HepG2 (cell line): ENCODE measurements around the gene DUSP8. TPM values are rescaled to one million over a fixed set of nuclear protein-coding genes. Genes with fewer than 3 reads are reported as not detected.

Source experiments
- ATAC-seq: fragments of 200-7000 bp; cut with Tn5 transposase; 3 replicates; pipeline ENCODE4 v1.9.1; 2020; ENCODE audit warnings: mild to moderate bottlenecking, moderate library complexity
- BruUV-seq: library from RNA; stranded (reverse); fragments of 400-500 nt; replicated peaks from 2 replicates; lab custom pipeline; 2021; lab: Mats Ljungman, UMichigan
- CTCF ChIA-PET: fragments of 300-600 bp; formaldehyde crosslinking; extraction: SDS; loops from one replicate; lab custom pipeline; 2021; ENCODE audit warnings: low total read pairs, inconsistent platforms, low intra/inter-chr PET ratio; lab: Yijun Ruan, JAX
- POLR2A ChIA-PET: fragments of 350-600 bp; sonication (Branson Sonifier 250); formaldehyde crosslinking; loops from one replicate; lab custom pipeline; 2020; ENCODE audit warnings: antibody characterized with exemption, inconsistent platforms; lab: Yijun Ruan, JAX
- DNase-seq: peaks from one replicate; pipeline ENCODE4 v3.0.0-alpha.2; 2015; ENCODE audit warnings: low spot score
- FAIRE-seq: peaks from 3 replicates; lab custom pipeline; 2011; peaks lifted over from hg19 to GRCh38; lab: Jason Lieb, UNC
- H2AFZ ChIP-seq: one replicate; pipeline ENCODE4 v1.6.1; 2011; ENCODE audit warnings: low read length, inconsistent platforms
- H3K27ac ChIP-seq: fragments of 300-600 bp; 3 replicates; pipeline ENCODE4 v1.8.0; 2011; ENCODE audit warnings: mixed run types, mild to moderate bottlenecking, mixed read lengths, low read length, inconsistent platforms; ENCODE audit not compliant: insufficient read depth; ENCODE audit errors: extremely low read length
- H3K27me3 ChIP-seq, 2 experiments: fragments of 200-600 bp in 1 of 2; 2 replicates in 1 of 2; 3 replicates in 1 of 2; pipeline versions ENCODE4 v1.6.0 to v1.8.0; 2011; ENCODE audit warnings: low read length in 2 of 2, mild to moderate bottlenecking in 2 of 2, moderate library complexity in 2 of 2, inconsistent platforms in 1 of 2; ENCODE audit not compliant: insufficient read depth in 2 of 2, control insufficient read depth in 1 of 2
- H3K36me3 ChIP-seq, 2 experiments: fragments of 200-600 bp in 1 of 2; replicated peaks in 1 of 2; 2 replicates in 1 of 2; 3 replicates in 1 of 2; pipeline versions ENCODE4 v1.5.1 to v1.8.0; 2011; ENCODE audit warnings: low read length in 2 of 2, inconsistent platforms in 1 of 2; ENCODE audit not compliant: insufficient read depth in 2 of 2, control insufficient read depth in 1 of 2
- H3K4me1 ChIP-seq: 2 replicates; pipeline ENCODE4 v1.5.1; 2012; ENCODE audit warnings: low read length, inconsistent platforms; ENCODE audit not compliant: insufficient read depth
- H3K4me2 ChIP-seq: 2 replicates; pipeline ENCODE4 v1.6.0; 2011; ENCODE audit warnings: low read depth, low read length, inconsistent platforms
- H3K4me3 ChIP-seq, 3 experiments: fragments of 200-600 bp in 1 of 3; sonication (generic), shearing (Covaris generic) in 1 of 3; replicated peaks in 1 of 3; 2 replicates each; pipeline ENCODE4 v1.5.1; 2011 to 2016; ENCODE audit warnings: low read length in 3 of 3, inconsistent platforms in 2 of 3, low read depth in 2 of 3, mild to moderate bottlenecking in 2 of 3, control low read depth in 1 of 3, mixed read lengths in 1 of 3; ENCODE audit not compliant: insufficient read depth in 1 of 3
- H3K79me2 ChIP-seq: one replicate; pipeline ENCODE4 v1.6.1; 2011; ENCODE audit warnings: low read length, inconsistent platforms; ENCODE audit not compliant: insufficient read depth
- H3K9ac ChIP-seq: 2 replicates; pipeline ENCODE4 v1.6.0; 2011; ENCODE audit warnings: mild to moderate bottlenecking, low read depth, low read length, inconsistent platforms; ENCODE audit not compliant: insufficient read depth
- H3K9me3 ChIP-seq: 2 replicates; pipeline ENCODE4 v1.5.1; 2012; ENCODE audit warnings: mild to moderate bottlenecking, low read length
- H4K20me1 ChIP-seq: 2 replicates; pipeline ENCODE4 v1.6.0; 2011; ENCODE audit warnings: inconsistent platforms, mild to moderate bottlenecking, low read length, moderate library complexity; ENCODE audit not compliant: insufficient read depth
- GABPA ChIP-seq, 2 experiments: IDR thresholded peaks; 2 replicates each; pipeline ENCODE4 v1.6.1; 2011 to 2016; ENCODE audit warnings: low read depth in 2 of 2, low read length in 1 of 2, missing biosample characterization in 1 of 2, missing genetic modification characterization in 1 of 2
- KAT2B ChIP-seq: fragments of 150-350 bp; IDR thresholded peaks from 2 replicates; pipeline ENCODE4 v1.6.1; 2014; ENCODE audit warnings: low read depth, low read length, borderline replicate concordance
- KDM2A ChIP-seq: sonication (generic); formaldehyde crosslinking; IDR thresholded peaks from 2 replicates; pipeline ENCODE4 v1.4.0; 2020; ENCODE audit warnings: low read depth, missing genetic modification reagents, borderline replicate concordance
- LBX2 ChIP-seq: sonication (generic); formaldehyde crosslinking; IDR thresholded peaks from 2 replicates; pipeline ENCODE4 v1.5.0; 2020; ENCODE audit warnings: missing genetic modification reagents, mild to moderate bottlenecking, borderline replicate concordance
- MAFG ChIP-seq: sonication (generic); formaldehyde crosslinking; IDR thresholded peaks from 2 replicates; pipeline ENCODE4 v1.5.1; 2020; ENCODE audit warnings: mild to moderate bottlenecking, missing genetic modification reagents
- MXI1 ChIP-seq: IDR thresholded peaks from 3 replicates; pipeline ENCODE4 v1.6.1; 2012; ENCODE audit warnings: low read depth, low read length, inconsistent platforms, borderline replicate concordance
- NCOR1 ChIP-seq: fragments of 200-600 bp; sonication (generic); IDR thresholded peaks from 2 replicates; pipeline ENCODE4 v1.7.0; 2017; ENCODE audit warnings: antibody characterized with exemption, low read length, borderline replicate concordance
- NFE2L2 ChIP-seq: fragments of 150-350 bp; IDR thresholded peaks from 2 replicates; pipeline ENCODE4 v1.6.1; 2014; ENCODE audit warnings: low read length
- RBAK ChIP-seq: sonication (generic); formaldehyde crosslinking; IDR thresholded peaks from 2 replicates; pipeline ENCODE4 v1.5.1; 2020; ENCODE audit warnings: mild to moderate bottlenecking, missing genetic modification reagents
- SP140L ChIP-seq: sonication (generic); formaldehyde crosslinking; IDR thresholded peaks from 2 replicates; pipeline ENCODE4 v1.4.0; 2020; ENCODE audit warnings: missing genetic modification reagents, borderline replicate concordance
- SRSF9 ChIP-seq: fragments of 200-400 bp; formaldehyde crosslinking; IDR thresholded peaks from 2 replicates; pipeline ENCODE4 v1.6.1; 2018; ENCODE audit warnings: borderline replicate concordance, mild to moderate bottlenecking, low read depth, low read length; ENCODE audit not compliant: insufficient read depth, poor library complexity, severe bottlenecking
- YY1 ChIP-seq: IDR thresholded peaks from 2 replicates; pipeline ENCODE4 v1.6.1; 2011; ENCODE audit warnings: low read length, low read depth, moderate library complexity, mild to moderate bottlenecking; ENCODE audit not compliant: insufficient read depth, insufficient replicate concordance
- ZNF18 ChIP-seq: sonication (generic); formaldehyde crosslinking; IDR thresholded peaks from 2 replicates; pipeline ENCODE4 v1.8.0; 2022; ENCODE audit warnings: mild to moderate bottlenecking, missing genetic modification reagents; ENCODE audit not compliant: insufficient replicate concordance
- ZNF274 ChIP-seq: sonication (generic); formaldehyde crosslinking; IDR thresholded peaks from 2 replicates; pipeline ENCODE4 v1.5.1; 2020; ENCODE audit warnings: mild to moderate bottlenecking, missing genetic modification reagents
- WGBS: methylation state at CpG from one replicate; pipeline ENCODE4 v1.1.6; 2017; ENCODE audit warnings: low lambda C conversion rate; 5-methylcytosine and 5-hydroxymethylcytosine counted together
- in situ Hi-C: cut with HindIII; loops from 2 replicates; pipeline ENCODE4 v1.10.0; 2017; ENCODE audit warnings: low pct_unique_long_range_greater_than_20kb; ENCODE audit not compliant: extremely low pct_ligation_motif_present
- intact Hi-C: fragments of 100-400 bp; cut with micrococcal nuclease; formaldehyde crosslinking; loops from one replicate; pipeline ENCODE4 v1.10.0; 2022; ENCODE audit not compliant: unreplicated experiment
- polyA plus RNA-seq, 8 experiments: library from polyadenylated mRNA; depleted of rRNA in 3 of 8; stranded (reverse) in 7 of 8; unstranded in 1 of 8; fragments of >200 nt; fragmentation: Illumina TruSeq in 4 of 8; extraction: Trizol in 4 of 8; gene quantifications; 2 replicates each; pipeline versions ENCODE4 v1.2.1 to v1.2.3, GENCODE V29; 2011 to 2016; ENCODE audit warnings: low read depth in 4 of 8, missing spikeins in 1 of 8, mixed read lengths in 1 of 8; ENCODE audit not compliant: insufficient read depth in 1 of 8
- total RNA-seq, 5 experiments: library from RNA; depleted of rRNA; stranded (reverse); fragments of >200 nt; fragmentation: Illumina TruSeq; extraction: Trizol; gene quantifications; 2 replicates each; pipeline ENCODE4 v1.2.3, GENCODE V29; 2016; ENCODE audit warnings: low read depth in 1 of 5
- TF ChIP-seq, protein P1 (sequence below): sonication (generic); formaldehyde crosslinking; IDR thresholded peaks from 2 replicates; pipeline ENCODE4 v1.4.0; 2020; ENCODE audit warnings: mild to moderate bottlenecking, missing genetic modification reagents

The DUSP8 gene
- total and polyA plus RNA-seq, 2 of the 13 experiments (the other 11 are each of a cell fraction or from before 2014, with no cell fraction given): 1.8 to 8.0 TPM

DNA sequence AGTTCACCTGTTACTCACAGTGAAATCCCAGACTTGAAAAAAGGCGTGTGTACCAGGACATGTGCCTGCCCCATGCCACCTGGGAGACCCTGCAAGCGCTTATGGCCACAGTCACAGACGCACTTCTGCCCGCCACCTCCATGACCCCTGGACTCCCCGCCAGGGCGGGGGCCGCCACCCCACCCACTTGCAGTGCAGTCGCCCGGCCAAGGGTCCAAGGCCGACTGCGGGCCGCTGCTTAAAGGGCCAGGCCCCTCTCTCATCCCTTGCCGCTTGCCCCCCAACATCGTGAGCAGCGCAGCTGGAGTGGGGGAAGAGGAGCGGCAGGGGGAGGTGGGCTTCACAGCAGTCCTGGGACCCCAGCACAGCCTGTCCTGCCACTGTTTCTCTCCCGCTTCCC, 10.8 kb downstream of the DUSP8 start (continued):
- TF ChIP-seq, protein P1, sequence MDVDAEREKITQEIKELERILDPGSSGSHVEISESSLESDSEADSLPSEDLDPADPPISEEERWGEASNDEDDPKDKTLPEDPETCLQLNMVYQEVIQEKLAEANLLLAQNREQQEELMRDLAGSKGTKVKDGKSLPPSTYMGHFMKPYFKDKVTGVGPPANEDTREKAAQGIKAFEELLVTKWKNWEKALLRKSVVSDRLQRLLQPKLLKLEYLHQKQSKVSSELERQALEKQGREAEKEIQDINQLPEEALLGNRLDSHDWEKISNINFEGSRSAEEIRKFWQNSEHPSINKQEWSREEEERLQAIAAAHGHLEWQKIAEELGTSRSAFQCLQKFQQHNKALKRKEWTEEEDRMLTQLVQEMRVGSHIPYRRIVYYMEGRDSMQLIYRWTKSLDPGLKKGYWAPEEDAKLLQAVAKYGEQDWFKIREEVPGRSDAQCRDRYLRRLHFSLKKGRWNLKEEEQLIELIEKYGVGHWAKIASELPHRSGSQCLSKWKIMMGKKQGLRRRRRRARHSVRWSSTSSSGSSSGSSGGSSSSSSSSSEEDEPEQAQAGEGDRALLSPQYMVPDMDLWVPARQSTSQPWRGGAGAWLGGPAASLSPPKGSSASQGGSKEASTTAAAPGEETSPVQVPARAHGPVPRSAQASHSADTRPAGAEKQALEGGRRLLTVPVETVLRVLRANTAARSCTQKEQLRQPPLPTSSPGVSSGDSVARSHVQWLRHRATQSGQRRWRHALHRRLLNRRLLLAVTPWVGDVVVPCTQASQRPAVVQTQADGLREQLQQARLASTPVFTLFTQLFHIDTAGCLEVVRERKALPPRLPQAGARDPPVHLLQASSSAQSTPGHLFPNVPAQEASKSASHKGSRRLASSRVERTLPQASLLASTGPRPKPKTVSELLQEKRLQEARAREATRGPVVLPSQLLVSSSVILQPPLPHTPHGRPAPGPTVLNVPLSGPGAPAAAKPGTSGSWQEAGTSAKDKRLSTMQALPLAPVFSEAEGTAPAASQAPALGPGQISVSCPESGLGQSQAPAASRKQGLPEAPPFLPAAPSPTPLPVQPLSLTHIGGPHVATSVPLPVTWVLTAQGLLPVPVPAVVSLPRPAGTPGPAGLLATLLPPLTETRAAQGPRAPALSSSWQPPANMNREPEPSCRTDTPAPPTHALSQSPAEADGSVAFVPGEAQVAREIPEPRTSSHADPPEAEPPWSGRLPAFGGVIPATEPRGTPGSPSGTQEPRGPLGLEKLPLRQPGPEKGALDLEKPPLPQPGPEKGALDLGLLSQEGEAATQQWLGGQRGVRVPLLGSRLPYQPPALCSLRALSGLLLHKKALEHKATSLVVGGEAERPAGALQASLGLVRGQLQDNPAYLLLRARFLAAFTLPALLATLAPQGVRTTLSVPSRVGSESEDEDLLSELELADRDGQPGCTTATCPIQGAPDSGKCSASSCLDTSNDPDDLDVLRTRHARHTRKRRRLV (CRISPR knock-in tag): no peak
- TF ChIP-seq ZNF18: no peak
- TF ChIP-seq NFE2L2: no peak
- TF ChIP-seq KAT2B: no peak

DNA sequence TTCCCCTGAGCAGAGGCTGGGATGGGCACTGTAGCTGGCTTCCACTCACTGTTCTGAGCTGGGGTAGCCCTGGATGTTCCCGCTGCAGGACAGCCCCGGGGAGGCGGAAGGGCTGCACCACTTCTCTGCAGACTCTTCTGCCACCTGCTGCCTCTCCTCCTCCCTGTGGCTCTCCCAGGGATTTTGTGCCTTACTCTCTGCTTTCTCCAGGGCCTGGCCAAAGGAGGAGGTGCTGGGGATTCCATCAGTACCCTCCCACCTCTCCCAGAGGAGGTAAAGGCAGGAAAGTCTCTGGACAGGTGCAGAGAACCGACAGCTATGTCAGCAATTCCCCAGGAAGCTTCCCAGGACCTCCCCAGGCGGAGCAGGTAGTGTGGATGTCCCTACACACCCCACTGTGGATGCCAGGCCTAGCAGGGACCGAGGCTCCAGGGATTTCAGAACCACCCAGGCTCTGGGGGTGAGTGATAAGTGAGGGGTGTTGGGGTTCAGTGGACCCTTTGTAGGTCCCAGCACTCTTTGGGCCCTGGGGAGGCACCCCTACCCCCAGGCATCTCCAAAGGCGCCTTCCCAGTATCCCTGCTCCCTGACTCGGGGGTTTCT, 11.3 kb downstream of the DUSP8 start:
- peaks cover 0 to 1% of the 10 kb centered on the region in 2 experiments; a peak in 1 of 5 replicates for H3K36me3 ChIP-seq
- DNase-seq (no peak), FAIRE-seq (no peak), ATAC-seq (no peak)
- no peak overlapping the region for H2AFZ ChIP-seq
- no peaks in the 10 kb centered on the region for H3K79me2 ChIP-seq
- POLR2A ChIA-PET: no interaction called here
- no peak overlapping the region for H3K4me2 ChIP-seq
- no TSS peak for BruUV-seq
- WGBS: 87% methylated on average over 3 of the region's 8 CpGs
- intact Hi-C loops: no loop called here
- no peak overlapping the region for H3K9ac ChIP-seq
- H3K4me1 ChIP-seq: no peaks in the 10 kb centered on the region
- H3K27me3 ChIP-seq: no peaks in the 10 kb centered on the region
- in situ Hi-C loops: no loop called here
- H3K27ac ChIP-seq: no peak overlapping the region
- H3K9me3 ChIP-seq: no peaks in the 10 kb centered on the region
- no peak overlapping the region for H3K4me3 ChIP-seq
- CTCF ChIA-PET: no interaction called here
- H4K20me1 ChIP-seq: peaks cover 4% of the 10 kb centered on the region; the same call in 1 of the 2 replicates
- TF ChIP-seq MXI1: no peak
- TF ChIP-seq LBX2 (CRISPR knock-in tag): no peak
- no peak for TF ChIP-seq GABPA (IDR thresholded peaks at IDR 0.05; ENCODE audit: low read depth, low read length)
- TF ChIP-seq GABPA (CRISPR knock-in tag; IDR thresholded peaks at IDR 0.05; ENCODE audit: low read depth): no peak
- TF ChIP-seq KDM2A (CRISPR knock-in tag): no peak
- TF ChIP-seq SRSF9: no peak
- TF ChIP-seq ZNF274: no peak
- no peak for TF ChIP-seq NCOR1
- TF ChIP-seq SP140L (CRISPR knock-in tag): no peak
- no peak for TF ChIP-seq YY1
- no peak for TF ChIP-seq MAFG (CRISPR knock-in tag)
- no peak for TF ChIP-seq RBAK (CRISPR knock-in tag)
